Jurkat, Clone E6-1 (cell line): ENCODE results near the gene CDH4.

Experiments used
- DNase-seq: peaks from one replicate; pipeline ENCODE4 v3.0.0-alpha.2; 2011; ENCODE audit warnings: low read depth, low spot score
- H3K4me3 ChIP-seq: 2 replicates; pipeline ENCODE4 v1.5.1; 2011; ENCODE audit warnings: mild to moderate bottlenecking, low read length, control low read depth, moderate library complexity

CDH4 gene

GRCh38 chr20:61614706-61615100 lies 362.6 kb downstream of the CDH4 start:
- no peak for DNase-seq
- H3K4me3 ChIP-seq = no peak overlapping the region

- no peak overlapping the region for H3K4me3 ChIP-seq
- DNase-seq = no peak
Observed at GRCh38 chr20:61615806-61616205, 363.7 kb downstream of the CDH4 start.

- H3K4me3 ChIP-seq = no peak overlapping the region
- no peak for DNase-seq
Observed at GRCh38 chr20:61619751-61620150, 367.7 kb downstream of the CDH4 start.

GRCh38 chr20:61620174-61620573 lies 368.1 kb downstream of the CDH4 start:
- DNase-seq = no peak

GRCh38 chr20:61621035-61621730 lies 369.1 kb downstream of the CDH4 start:
- DNase-seq = no peak
- H3K4me3 ChIP-seq = no peak overlapping the region

More at GRCh38 chr20:61620174-61620573, 368.1 kb downstream of the CDH4 start:
- H3K4me3 ChIP-seq = no peak overlapping the region

- no peak for DNase-seq
- H3K4me3 ChIP-seq = no peak overlapping the region
Observed at GRCh38 chr20:61621852-61622251, 369.8 kb downstream of the CDH4 start.

- DNase-seq = no peak
- H3K4me3 ChIP-seq = no peak overlapping the region
Observed at GRCh38 chr20:61623451-61623850, 371.4 kb downstream of the CDH4 start.

GRCh38 chr20:61625246-61625645 lies 373.2 kb downstream of the CDH4 start:
- no peak for DNase-seq
- no peak overlapping the region for H3K4me3 ChIP-seq

- no peak overlapping the region for H3K4me3 ChIP-seq
- DNase-seq = no peak
Observed at GRCh38 chr20:61626412-61626811, 374.4 kb downstream of the CDH4 start.

GRCh38 chr20:61627791-61628415 lies 375.8 kb downstream of the CDH4 start:
- no peak overlapping the region for H3K4me3 ChIP-seq
- no peak for DNase-seq

GRCh38 chr20:61628480-61628879 lies 376.4 kb downstream of the CDH4 start:
- DNase-seq = no peak
- H3K4me3 ChIP-seq = no peak overlapping the region

- H3K4me3 ChIP-seq = no peak overlapping the region
- no peak for DNase-seq
Observed at GRCh38 chr20:61628901-61629601, 377.0 kb downstream of the CDH4 start.

GRCh38 chr20:61629602-61630390 lies 377.7 kb downstream of the CDH4 start:
- no peak for DNase-seq
- H3K4me3 ChIP-seq = no peak overlapping the region

GRCh38 chr20:61630391-61630650 lies 378.3 kb downstream of the CDH4 start:
- DNase-seq = no peak
- no peak overlapping the region for H3K4me3 ChIP-seq

GRCh38 chr20:61630816-61631215 lies 378.8 kb downstream of the CDH4 start:
- no peak for DNase-seq
- no peak overlapping the region for H3K4me3 ChIP-seq

GRCh38 chr20:61631751-61632150 lies 379.7 kb downstream of the CDH4 start:
- DNase-seq = no peak
- H3K4me3 ChIP-seq = no peak overlapping the region

- H3K4me3 ChIP-seq = no peak overlapping the region
- no peak for DNase-seq
Observed at GRCh38 chr20:61633004-61633403, 380.9 kb downstream of the CDH4 start.

- no peak for DNase-seq
- no peak overlapping the region for H3K4me3 ChIP-seq
Observed at GRCh38 chr20:61634376-61635145, 382.5 kb downstream of the CDH4 start.

GRCh38 chr20:61635721-61636455 lies 383.8 kb downstream of the CDH4 start:
- H3K4me3 ChIP-seq = no peak overlapping the region
- DNase-seq = no peak
